K562 (cell line): ENCODE results near the gene ZNF516. TPM values are rescaled to one million over a fixed set of nuclear protein-coding genes. Genes with fewer than 3 reads are reported as not detected.

Source experiments
- ATAC-seq: fragments of 200-7000 bp; cut with Tn5 transposase; 3 replicates; pipeline ENCODE4 v1.9.1; 2020; ENCODE audit warnings: moderate library complexity
- BruUV-seq: library from RNA; stranded (reverse); fragments of 400-500 nt; replicated peaks from 2 replicates; lab custom pipeline; 2021; lab: Mats Ljungman, UMichigan
- CTCF ChIA-PET: fragments of 300-600 bp; formaldehyde crosslinking; extraction: SDS; loops from one replicate; lab custom pipeline; 2021; ENCODE audit warnings: low intra/inter-chr PET ratio; lab: Yijun Ruan, JAX
- POLR2A ChIA-PET: fragments of 300-600, 350-650 bp; sonication (Branson Sonifier 250); formaldehyde crosslinking; extraction: SDS; loops from one replicate; lab custom pipeline; 2021; ENCODE audit warnings: antibody characterized with exemption, inconsistent platforms; lab: Yijun Ruan, JAX
- DNase-seq, 4 experiments: peaks; one replicate each; pipeline versions ENCODE4 v3.0.0 to v3.0.0-alpha.2; 2011 to 2018; ENCODE audit warnings: low spot score in 3 of 4, mixed read lengths in 3 of 4; ENCODE audit errors: extremely low read depth in 1 of 4
- FAIRE-seq: peaks from 2 replicates; lab custom pipeline; 2011; peaks lifted over from hg19 to GRCh38; lab: Jason Lieb, UNC
- H2AFZ ChIP-seq: 2 replicates; pipeline ENCODE4 v1.6.0; 2011; ENCODE audit warnings: low read depth, low read length, control low read depth, inconsistent platforms
- H3K27ac ChIP-seq: fragments of 200-600 bp; 3 replicates; pipeline ENCODE4 v1.8.0; 2011; ENCODE audit warnings: low read depth, mild to moderate bottlenecking, control low read depth, inconsistent platforms, low read length, moderate library complexity, mixed read lengths; ENCODE audit errors: extremely low read depth
- H3K27me3 ChIP-seq, 2 experiments: fragments of 300-600 bp in 1 of 2; 2 replicates in 1 of 2; 3 replicates in 1 of 2; pipeline versions ENCODE4 v1.6.0 to v1.8.0; 2011; ENCODE audit warnings: inconsistent platforms in 2 of 2, low read length in 2 of 2, mild to moderate bottlenecking in 1 of 2, mixed read lengths in 1 of 2, moderate library complexity in 1 of 2; ENCODE audit not compliant: control insufficient read depth in 2 of 2, insufficient read depth in 2 of 2
- H3K36me3 ChIP-seq: fragments of 300-600 bp; 3 replicates; pipeline ENCODE4 v1.8.0; 2011; ENCODE audit warnings: mild to moderate bottlenecking, low read length, inconsistent platforms; ENCODE audit not compliant: control insufficient read depth, insufficient read depth
- H3K4me1 ChIP-seq, 2 experiments: fragments of 200-600 bp in 1 of 2; replicated peaks in 1 of 2; 2 replicates in 1 of 2; 3 replicates in 1 of 2; pipeline versions ENCODE4 v1.5.1 to v1.8.0; 2011; ENCODE audit warnings: inconsistent platforms in 2 of 2, low read length in 2 of 2, mild to moderate bottlenecking in 1 of 2, mixed read lengths in 1 of 2, moderate library complexity in 1 of 2; ENCODE audit not compliant: control insufficient read depth in 2 of 2, insufficient read depth in 2 of 2
- H3K4me2 ChIP-seq: 2 replicates; pipeline ENCODE4 v1.6.1; 2011; ENCODE audit warnings: low read length, control low read depth, inconsistent platforms, mixed read lengths; ENCODE audit not compliant: insufficient read depth
- H3K4me3 ChIP-seq: fragments of 200-600 bp; sonication (generic), shearing (Covaris generic); 2 replicates; pipeline ENCODE4 v1.5.1; 2016; ENCODE audit warnings: control low read depth, inconsistent platforms
- H3K79me2 ChIP-seq: fragments of 200-600 bp; 3 replicates; pipeline ENCODE4 v1.8.0; 2011; ENCODE audit warnings: low read length, inconsistent platforms; ENCODE audit not compliant: control insufficient read depth, insufficient read depth
- H3K9ac ChIP-seq, 2 experiments: 2 replicates each; pipeline versions ENCODE4 v1.6.0 to v1.6.1; 2011; ENCODE audit warnings: low read depth in 2 of 2, low read length in 2 of 2, control low read depth in 1 of 2, inconsistent platforms in 1 of 2, mild to moderate bottlenecking in 1 of 2, mixed read lengths in 1 of 2; ENCODE audit not compliant: insufficient read depth in 1 of 2
- H3K9me1 ChIP-seq: one replicate; pipeline ENCODE4 v1.6.0; 2011; ENCODE audit warnings: inconsistent platforms, mild to moderate bottlenecking, low read length, moderate library complexity; ENCODE audit not compliant: control insufficient read depth, insufficient read depth
- H3K9me3 ChIP-seq: replicated peaks from 2 replicates; pipeline ENCODE4 v1.5.1; 2011; ENCODE audit warnings: low read depth, low read length, inconsistent platforms; ENCODE audit not compliant: control insufficient read depth, insufficient read depth
- H4K20me1 ChIP-seq: replicated peaks from 2 replicates; pipeline ENCODE4 v1.6.1; 2011; ENCODE audit warnings: low read length, inconsistent platforms, mixed read lengths; ENCODE audit not compliant: control insufficient read depth, insufficient read depth
- ESRRB ChIP-seq: fragments of 250-450 bp; sonication (Bioruptor Pico); IDR thresholded peaks from 2 replicates; pipeline ENCODE4 v1.5.0; 2020; ENCODE audit warnings: mild to moderate bottlenecking, moderate library complexity, borderline replicate concordance
- FOXJ2 ChIP-seq: fragments of 200-800 bp; sonication (Bioruptor generic); IDR thresholded peaks from 2 replicates; pipeline ENCODE4 v1.6.1; 2016; ENCODE audit warnings: missing genetic modification characterization, missing compliant biosample characterization
- HNRNPUL1 ChIP-seq: fragments of 200-400 bp; formaldehyde crosslinking; IDR thresholded peaks from 2 replicates; pipeline ENCODE4 v1.6.1; 2017; ENCODE audit warnings: low read length
- LARP7 ChIP-seq: fragments of 450-650 bp; IDR thresholded peaks from 2 replicates; pipeline ENCODE4 v1.6.1; 2016
- NONO ChIP-seq, 2 experiments: fragments of 200-400 bp in 1 of 2; fragments of 450-650 bp in 1 of 2; formaldehyde crosslinking in 1 of 2; IDR thresholded peaks; 2 replicates each; pipeline ENCODE4 v1.6.1; 2017; ENCODE audit warnings: low read depth in 2 of 2, mild to moderate bottlenecking in 2 of 2, moderate library complexity in 2 of 2, low read length in 1 of 2
- NR2F6 ChIP-seq: fragments of 450-650 bp; formaldehyde crosslinking; IDR thresholded peaks from 2 replicates; pipeline ENCODE4 v1.4.0; 2020; ENCODE audit warnings: mild to moderate bottlenecking
- RB1 ChIP-seq: fragments of 450-650 bp; IDR thresholded peaks from 2 replicates; pipeline ENCODE4 v1.6.1; 2017; ENCODE audit warnings: low read depth, mild to moderate bottlenecking
- RBM15 ChIP-seq: fragments of 200-400 bp; formaldehyde crosslinking; IDR thresholded peaks from 2 replicates; pipeline ENCODE4 v1.6.1; 2018; ENCODE audit warnings: mild to moderate bottlenecking, low read length, moderate library complexity; ENCODE audit not compliant: insufficient read depth
- U2AF1 ChIP-seq: fragments of 200-400 bp; formaldehyde crosslinking; optimal IDR thresholded peaks from 2 replicates; pipeline ENCODE3; 2017; ENCODE audit warnings: mild to moderate bottlenecking, low read depth, low read length, moderate library complexity
- ZFPM2 ChIP-seq: fragments of 250-450 bp; sonication (Bioruptor Pico); IDR thresholded peaks from 2 replicates; pipeline ENCODE4 v1.5.1; 2022; ENCODE audit warnings: mild to moderate bottlenecking
- ZNF23 ChIP-seq: fragments of 250-450 bp; sonication (Bioruptor Pico); IDR thresholded peaks from 2 replicates; pipeline ENCODE4 v1.4.0; 2020; ENCODE audit warnings: mild to moderate bottlenecking
- WGBS: fragments of 100-300 bp; shearing (Covaris generic); methylation state at CpG from one replicate; pipeline ENCODE4 v1.1.6; 2016; ENCODE audit warnings: low coverage, mixed read lengths; ENCODE audit not compliant: insufficient coverage; ENCODE audit errors: missing lambda C conversion rate; 5-methylcytosine and 5-hydroxymethylcytosine counted together
- in situ Hi-C: fragments of 300-500 bp; cut with MboI; formaldehyde crosslinking; loops from 4 replicates; pipeline ENCODE4 v1.15.0; 2018; ENCODE audit warnings: inconsistent platforms, mixed read lengths
- intact Hi-C: fragments of 100-400 bp; cut with micrococcal nuclease; formaldehyde crosslinking; loops from 2 replicates; pipeline ENCODE4 v1.14.2; 2022
- polyA plus RNA-seq, 8 experiments: library from polyadenylated mRNA; depleted of rRNA in 4 of 8; stranded (reverse) in 5 of 8; unstranded in 3 of 8; fragments of >200 nt; fragmentation: Nextera tagmentation in 2 of 8; fragmentation: Illumina TruSeq in 1 of 8; extraction: Ambion mirVana in 2 of 8; extraction: Trizol in 1 of 8; gene quantifications; 2 replicates each; pipeline versions ENCODE4 v1.2.1 to v1.2.3, GENCODE V29; 2011 to 2014; ENCODE audit warnings: inconsistent platforms in 1 of 8, missing spikeins in 1 of 8
- total RNA-seq, 7 experiments: library from RNA; depleted of rRNA in 6 of 7; stranded (reverse); fragments of >200 nt in 6 of 7; fragmentation: Illumina TruSeq in 2 of 7; extraction: Trizol in 2 of 7; gene quantifications; 2 replicates each; pipeline versions ENCODE4 v1.2.1 to v1.2.3, GENCODE V29; 2011 to 2021; ENCODE audit warnings: low replicate concordance in 1 of 7
- TF ChIP-seq, protein P1 (sequence below): fragments of 450-650 bp; IDR thresholded peaks from 2 replicates; pipeline ENCODE4 v1.6.1; 2018; ENCODE audit not compliant: partially characterized antibody
- TF ChIP-seq, protein P2 (sequence below): fragments of 200-800 bp; sonication (Bioruptor generic); IDR thresholded peaks from 2 replicates; pipeline ENCODE4 v1.6.1; 2017; ENCODE audit warnings: missing genetic modification characterization, missing compliant biosample characterization
- TF ChIP-seq, protein P3 (sequence below): fragments of 450-650 bp; formaldehyde crosslinking; IDR thresholded peaks from 2 replicates; pipeline ENCODE4 v1.4.0; 2020; ENCODE audit warnings: mild to moderate bottlenecking, moderate library complexity

Gene ZNF516
- total and polyA plus RNA-seq, 9 of the 15 experiments (the other 6 are each of a cell fraction or from before 2014, with no cell fraction given), result 0.04 to 0.20 (median 0.08) TPM; not detected in 3

DNA sequence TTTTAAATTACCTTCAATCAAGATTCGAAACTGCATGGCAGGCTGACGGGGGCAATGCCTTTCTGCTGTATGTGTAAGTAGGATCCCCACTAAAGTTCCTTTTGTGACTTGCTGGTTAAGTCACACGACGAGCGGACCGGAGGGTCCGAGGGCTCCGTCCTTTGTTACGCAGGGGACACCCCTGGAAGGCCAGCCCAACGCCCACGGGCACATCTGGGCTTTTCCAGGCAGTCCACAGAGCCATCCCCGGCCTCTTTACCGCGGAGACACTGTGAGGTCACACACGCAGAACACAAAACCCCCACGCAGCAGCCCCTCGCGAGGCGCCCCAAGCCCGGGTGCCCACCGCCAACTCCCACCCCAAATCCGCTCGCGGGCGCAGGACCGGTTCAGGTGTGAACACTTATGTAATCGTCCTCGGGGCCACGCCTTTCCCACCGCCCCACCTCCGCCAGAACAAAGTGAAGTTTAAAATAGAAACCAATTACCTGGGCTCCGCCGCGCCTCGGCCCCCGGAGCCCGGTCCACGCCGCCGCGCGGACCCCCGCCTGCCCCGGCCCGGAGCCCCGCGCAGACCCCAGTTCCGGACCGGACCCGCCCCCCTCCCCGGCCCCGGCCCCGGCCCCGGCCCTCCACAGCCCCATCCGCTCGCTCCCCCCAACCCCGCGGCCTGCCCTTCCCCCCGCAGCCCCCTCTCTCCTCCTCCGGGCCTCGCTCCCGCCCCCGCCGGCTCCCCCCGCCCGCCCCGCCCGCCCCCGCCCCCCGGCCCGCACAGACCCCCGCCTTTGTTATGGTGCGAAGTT, 4.2 kb downstream of the ZNF516 start (continued):
- TF ChIP-seq, protein P1, sequence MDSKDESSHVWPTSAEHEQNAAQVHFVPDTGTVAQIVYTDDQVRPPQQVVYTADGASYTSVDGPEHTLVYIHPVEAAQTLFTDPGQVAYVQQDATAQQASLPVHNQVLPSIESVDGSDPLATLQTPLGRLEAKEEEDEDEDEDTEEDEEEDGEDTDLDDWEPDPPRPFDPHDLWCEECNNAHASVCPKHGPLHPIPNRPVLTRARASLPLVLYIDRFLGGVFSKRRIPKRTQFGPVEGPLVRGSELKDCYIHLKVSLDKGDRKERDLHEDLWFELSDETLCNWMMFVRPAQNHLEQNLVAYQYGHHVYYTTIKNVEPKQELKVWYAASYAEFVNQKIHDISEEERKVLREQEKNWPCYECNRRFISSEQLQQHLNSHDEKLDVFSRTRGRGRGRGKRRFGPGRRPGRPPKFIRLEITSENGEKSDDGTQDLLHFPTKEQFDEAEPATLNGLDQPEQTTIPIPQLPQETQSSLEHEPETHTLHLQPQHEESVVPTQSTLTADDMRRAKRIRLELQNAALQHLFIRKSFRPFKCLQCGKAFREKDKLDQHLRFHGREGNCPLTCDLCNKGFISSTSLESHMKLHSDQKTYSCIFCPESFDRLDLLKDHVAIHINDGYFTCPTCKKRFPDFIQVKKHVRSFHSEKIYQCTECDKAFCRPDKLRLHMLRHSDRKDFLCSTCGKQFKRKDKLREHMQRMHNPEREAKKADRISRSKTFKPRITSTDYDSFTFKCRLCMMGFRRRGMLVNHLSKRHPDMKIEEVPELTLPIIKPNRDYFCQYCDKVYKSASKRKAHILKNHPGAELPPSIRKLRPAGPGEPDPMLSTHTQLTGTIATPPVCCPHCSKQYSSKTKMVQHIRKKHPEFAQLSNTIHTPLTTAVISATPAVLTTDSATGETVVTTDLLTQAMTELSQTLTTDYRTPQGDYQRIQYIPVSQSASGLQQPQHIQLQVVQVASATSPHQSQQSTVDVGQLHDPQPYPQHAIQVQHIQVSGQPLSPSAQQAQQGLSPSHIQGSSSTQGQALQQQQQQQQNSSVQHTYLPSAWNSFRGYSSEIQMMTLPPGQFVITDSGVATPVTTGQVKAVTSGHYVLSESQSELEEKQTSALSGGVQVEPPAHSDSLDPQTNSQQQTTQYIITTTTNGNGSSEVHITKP, result no peak
- no peak for TF ChIP-seq LARP7

DNA sequence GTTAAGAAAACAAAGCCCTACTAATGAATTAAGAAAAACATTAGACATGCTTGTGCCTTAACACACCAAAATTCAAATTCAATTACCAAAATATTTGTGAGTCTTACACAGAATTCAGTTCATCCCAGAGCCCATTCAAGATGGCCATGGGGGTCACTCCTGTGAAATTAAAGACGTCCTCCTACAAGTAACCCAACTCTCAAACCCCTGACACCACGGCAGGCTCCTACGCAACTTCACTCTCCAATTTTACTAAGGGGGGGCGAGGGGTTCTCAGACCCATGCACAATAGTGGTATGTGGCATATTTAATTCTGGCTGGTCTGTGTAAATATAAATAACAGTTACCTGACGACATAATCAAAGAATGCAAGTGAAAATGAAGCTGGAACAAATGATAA, 5.0 kb downstream of the ZNF516 start:
- Histone ChIP-seq H3K79me2 (no peaks in the 10 kb centered on the region), H3K4me1 (peaks cover 2 to 18% of the 10 kb centered on the region in 2 experiments; a peak in 2 of 5 replicates), H3K27ac (no peak overlapping the region), H2AFZ (no peak overlapping the region), H3K9me1 (no peaks in the 10 kb centered on the region), H3K4me3 (no peak overlapping the region), H3K27me3 (peaks cover 2 to 6% of the 10 kb centered on the region in 2 experiments; a peak in 2 of 5 replicates), H3K4me2 (no peak overlapping the region), H3K36me3 (no peaks in the 10 kb centered on the region), H4K20me1 (no peaks in the 10 kb centered on the region), H3K9ac (no peak overlapping the region), H3K9me3 (no peaks in the 10 kb centered on the region)
- CTCF ChIA-PET, result no interaction called here
- POLR2A ChIA-PET, result no interaction called here
- intact Hi-C loops (no loop called here), in situ Hi-C loops (no loop called here)
- WGBS, result 7% methylated on average over 5 of the region's 5 CpGs
- no TSS peak for BruUV-seq
- ATAC-seq, result no peak
- FAIRE-seq, result no peak
- DNase-seq, result no peak
- no peak for TF ChIP-seq ZFPM2 (CRISPR knock-in tag)
- TF ChIP-seq, protein P2, sequence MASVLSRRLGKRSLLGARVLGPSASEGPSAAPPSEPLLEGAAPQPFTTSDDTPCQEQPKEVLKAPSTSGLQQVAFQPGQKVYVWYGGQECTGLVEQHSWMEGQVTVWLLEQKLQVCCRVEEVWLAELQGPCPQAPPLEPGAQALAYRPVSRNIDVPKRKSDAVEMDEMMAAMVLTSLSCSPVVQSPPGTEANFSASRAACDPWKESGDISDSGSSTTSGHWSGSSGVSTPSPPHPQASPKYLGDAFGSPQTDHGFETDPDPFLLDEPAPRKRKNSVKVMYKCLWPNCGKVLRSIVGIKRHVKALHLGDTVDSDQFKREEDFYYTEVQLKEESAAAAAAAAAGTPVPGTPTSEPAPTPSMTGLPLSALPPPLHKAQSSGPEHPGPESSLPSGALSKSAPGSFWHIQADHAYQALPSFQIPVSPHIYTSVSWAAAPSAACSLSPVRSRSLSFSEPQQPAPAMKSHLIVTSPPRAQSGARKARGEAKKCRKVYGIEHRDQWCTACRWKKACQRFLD (CRISPR knock-in tag), result no peak
- TF ChIP-seq, protein P3, sequence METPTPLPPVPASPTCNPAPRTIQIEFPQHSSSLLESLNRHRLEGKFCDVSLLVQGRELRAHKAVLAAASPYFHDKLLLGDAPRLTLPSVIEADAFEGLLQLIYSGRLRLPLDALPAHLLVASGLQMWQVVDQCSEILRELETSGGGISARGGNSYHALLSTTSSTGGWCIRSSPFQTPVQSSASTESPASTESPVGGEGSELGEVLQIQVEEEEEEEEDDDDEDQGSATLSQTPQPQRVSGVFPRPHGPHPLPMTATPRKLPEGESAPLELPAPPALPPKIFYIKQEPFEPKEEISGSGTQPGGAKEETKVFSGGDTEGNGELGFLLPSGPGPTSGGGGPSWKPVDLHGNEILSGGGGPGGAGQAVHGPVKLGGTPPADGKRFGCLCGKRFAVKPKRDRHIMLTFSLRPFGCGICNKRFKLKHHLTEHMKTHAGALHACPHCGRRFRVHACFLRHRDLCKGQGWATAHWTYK, result no peak
- no peak for TF ChIP-seq FOXJ2 (tag)
- no peak for TF ChIP-seq RBM15
- TF ChIP-seq RB1, result no peak
- no peak for TF ChIP-seq HNRNPUL1
- no peak for TF ChIP-seq ESRRB (CRISPR knock-in tag)
- no peak for TF ChIP-seq NR2F6
- TF ChIP-seq U2AF1, result no peak
- no peak for TF ChIP-seq ZNF23
- no peak for TF ChIP-seq NONO (IDR thresholded peaks at IDR 0.05; ENCODE audit: low read depth in 2 of 2, low read length in 1 of 2)
